ENCODE measurements around the gene SHROOM3.

DNA sequence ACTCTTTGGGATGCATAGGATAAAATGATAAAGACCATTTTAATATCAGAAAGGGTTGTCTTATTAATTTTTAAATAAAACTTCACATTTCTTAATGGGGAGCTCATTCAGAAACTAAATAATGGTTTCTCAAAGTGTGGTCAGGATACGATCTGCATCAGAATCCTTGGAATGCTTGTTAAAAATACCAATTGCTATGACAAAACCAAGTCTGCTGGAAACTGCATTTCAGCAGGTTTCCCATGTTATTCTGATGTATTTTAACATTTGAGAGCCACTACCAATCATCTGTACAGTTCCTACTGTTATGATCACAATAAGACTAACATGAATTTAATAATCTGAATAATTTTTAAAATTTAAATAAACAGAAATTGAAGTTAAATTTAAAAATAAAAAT lies 347.8 kb downstream of the SHROOM3 start:
- TF ChIP-seq, protein P1, sequence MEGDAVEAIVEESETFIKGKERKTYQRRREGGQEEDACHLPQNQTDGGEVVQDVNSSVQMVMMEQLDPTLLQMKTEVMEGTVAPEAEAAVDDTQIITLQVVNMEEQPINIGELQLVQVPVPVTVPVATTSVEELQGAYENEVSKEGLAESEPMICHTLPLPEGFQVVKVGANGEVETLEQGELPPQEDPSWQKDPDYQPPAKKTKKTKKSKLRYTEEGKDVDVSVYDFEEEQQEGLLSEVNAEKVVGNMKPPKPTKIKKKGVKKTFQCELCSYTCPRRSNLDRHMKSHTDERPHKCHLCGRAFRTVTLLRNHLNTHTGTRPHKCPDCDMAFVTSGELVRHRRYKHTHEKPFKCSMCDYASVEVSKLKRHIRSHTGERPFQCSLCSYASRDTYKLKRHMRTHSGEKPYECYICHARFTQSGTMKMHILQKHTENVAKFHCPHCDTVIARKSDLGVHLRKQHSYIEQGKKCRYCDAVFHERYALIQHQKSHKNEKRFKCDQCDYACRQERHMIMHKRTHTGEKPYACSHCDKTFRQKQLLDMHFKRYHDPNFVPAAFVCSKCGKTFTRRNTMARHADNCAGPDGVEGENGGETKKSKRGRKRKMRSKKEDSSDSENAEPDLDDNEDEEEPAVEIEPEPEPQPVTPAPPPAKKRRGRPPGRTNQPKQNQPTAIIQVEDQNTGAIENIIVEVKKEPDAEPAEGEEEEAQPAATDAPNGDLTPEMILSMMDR (conservative IDR thresholded peaks at IDR 0.05 in 1 of 2, IDR thresholded peaks at IDR 0.05 in 1 of 2; ENCODE audit: extremely low read depth in 1 of 2, insufficient read depth in 1 of 2, low read depth in 1 of 2, low read length in 2 of 2): no peak
- no peak for TF ChIP-seq EZH2 (IDR thresholded peaks at IDR 0.05; ENCODE audit: borderline replicate concordance, low read length)

All from mammary epithelial cell (primary cell).